ENCODE results near the gene PPP2R2C.

GRCh38 chr4:6425336-6425735, 47.1 kb downstream of the PPP2R2C start:
- no peak for TF ChIP-seq CTCF (IDR thresholded peaks at IDR 0.05 in 8 of 11, conservative IDR thresholded peaks at IDR 0.05 in 3 of 11)
- TF ChIP-seq POLR2A (IDR thresholded peaks at IDR 0.05): no peak
